K562 (cell line): ENCODE data around the gene DVL3. TPM values are rescaled to one million over a fixed set of nuclear protein-coding genes. Genes with fewer than 3 reads are reported as not detected.

ENCODE experiments used
- BRCA1 ChIP-seq, 2 experiments: fragments of 450-650 bp in 1 of 2; sonication (generic) in 1 of 2; formaldehyde crosslinking in 1 of 2; IDR thresholded peaks; 2 replicates each; pipeline versions ENCODE4 v1.5.0 to v1.6.1; 2017 to 2020; ENCODE audit warnings: mild to moderate bottlenecking in 1 of 2, missing genetic modification reagents in 1 of 2
- FOSL1 ChIP-seq: fragments of 200-800 bp; sonication (Bioruptor generic); conservative IDR thresholded peaks from 2 replicates; pipeline ENCODE4 v1.6.1; 2016; ENCODE audit warnings: missing genetic modification characterization, missing compliant biosample characterization
- HCFC1 ChIP-seq: IDR thresholded peaks from 2 replicates; pipeline ENCODE4 v1.6.1; 2012; ENCODE audit warnings: low read depth, low read length, improper control_type of control experiment
- MNT ChIP-seq, 2 experiments: fragments of 450-650 bp; conservative IDR thresholded peaks; 2 replicates each; pipeline ENCODE4 v1.6.1; 2017; ENCODE audit warnings: mild to moderate bottlenecking in 2 of 2, moderate library complexity in 2 of 2
- NFRKB ChIP-seq: fragments of 450-650 bp; IDR thresholded peaks from 2 replicates; pipeline ENCODE4 v1.6.1; 2016; ENCODE audit warnings: low read depth
- NR2F6 ChIP-seq: fragments of 450-650 bp; formaldehyde crosslinking; IDR thresholded peaks from 2 replicates; pipeline ENCODE4 v1.4.0; 2020; ENCODE audit warnings: mild to moderate bottlenecking
- RBM14 ChIP-seq: fragments of 200-400 bp; formaldehyde crosslinking; IDR thresholded peaks from 2 replicates; pipeline ENCODE4 v1.6.1; 2018; ENCODE audit warnings: low read depth, mild to moderate bottlenecking, low read length, moderate library complexity, borderline replicate concordance; ENCODE audit not compliant: insufficient read depth
- SNRNP70 ChIP-seq: fragments of 200-400 bp; formaldehyde crosslinking; optimal IDR thresholded peaks from 2 replicates; pipeline ENCODE3; 2017; ENCODE audit warnings: low read depth, low read length
- ZNF324 ChIP-seq: fragments of 250-450 bp; sonication (Bioruptor Pico); IDR thresholded peaks from 2 replicates; pipeline ENCODE4 v1.4.0; 2020; ENCODE audit warnings: mild to moderate bottlenecking
- ZNF407 ChIP-seq: fragments of 450-650 bp; IDR thresholded peaks from 2 replicates; pipeline ENCODE4 v1.6.1; 2016; ENCODE audit warnings: low read depth
- ZNF561 ChIP-seq: fragments of 450-650 bp; formaldehyde crosslinking; conservative IDR thresholded peaks from 2 replicates; pipeline ENCODE4 v1.4.0; 2020; ENCODE audit warnings: mild to moderate bottlenecking, moderate library complexity
- ZNF707 ChIP-seq: fragments of 250-450 bp; sonication (Bioruptor Pico); conservative IDR thresholded peaks from 2 replicates; pipeline ENCODE4 v1.8.0; 2022; ENCODE audit warnings: inconsistent platforms, mild to moderate bottlenecking, moderate library complexity
- ZNF75A ChIP-seq: fragments of 450-650 bp; formaldehyde crosslinking; IDR thresholded peaks from 2 replicates; pipeline ENCODE4 v1.4.0; 2020; ENCODE audit warnings: mild to moderate bottlenecking
- polyA plus RNA-seq, 8 experiments: library from polyadenylated mRNA; depleted of rRNA in 4 of 8; stranded (reverse) in 5 of 8; unstranded in 3 of 8; fragments of >200 nt; fragmentation: Nextera tagmentation in 2 of 8; fragmentation: Illumina TruSeq in 1 of 8; extraction: Ambion mirVana in 2 of 8; extraction: Trizol in 1 of 8; gene quantifications; 2 replicates each; pipeline versions ENCODE4 v1.2.1 to v1.2.3, GENCODE V29; 2011 to 2014; ENCODE audit warnings: inconsistent platforms in 1 of 8, missing spikeins in 1 of 8
- total RNA-seq, 7 experiments: library from RNA; depleted of rRNA in 6 of 7; stranded (reverse); fragments of >200 nt in 6 of 7; fragmentation: Illumina TruSeq in 2 of 7; extraction: Trizol in 2 of 7; gene quantifications; 2 replicates each; pipeline versions ENCODE4 v1.2.1 to v1.2.3, GENCODE V29; 2011 to 2021; ENCODE audit warnings: low replicate concordance in 1 of 7
- TF ChIP-seq, protein P1 (sequence below): sonication (generic); formaldehyde crosslinking; IDR thresholded peaks from 2 replicates; pipeline ENCODE4 v1.4.0; 2020; ENCODE audit warnings: mild to moderate bottlenecking, missing genetic modification reagents
- TF ChIP-seq, protein P2 (sequence below): sonication (generic); formaldehyde crosslinking; IDR thresholded peaks from 2 replicates; pipeline ENCODE4 v1.9.0; 2022; ENCODE audit warnings: mild to moderate bottlenecking, missing genetic modification reagents

The DVL3 gene
- total and polyA plus RNA-seq, 9 of the 15 experiments (the other 6 are each of a cell fraction or from before 2014, with no cell fraction given): 3.1 to 57.9 (median 20.1) TPM

DNA sequence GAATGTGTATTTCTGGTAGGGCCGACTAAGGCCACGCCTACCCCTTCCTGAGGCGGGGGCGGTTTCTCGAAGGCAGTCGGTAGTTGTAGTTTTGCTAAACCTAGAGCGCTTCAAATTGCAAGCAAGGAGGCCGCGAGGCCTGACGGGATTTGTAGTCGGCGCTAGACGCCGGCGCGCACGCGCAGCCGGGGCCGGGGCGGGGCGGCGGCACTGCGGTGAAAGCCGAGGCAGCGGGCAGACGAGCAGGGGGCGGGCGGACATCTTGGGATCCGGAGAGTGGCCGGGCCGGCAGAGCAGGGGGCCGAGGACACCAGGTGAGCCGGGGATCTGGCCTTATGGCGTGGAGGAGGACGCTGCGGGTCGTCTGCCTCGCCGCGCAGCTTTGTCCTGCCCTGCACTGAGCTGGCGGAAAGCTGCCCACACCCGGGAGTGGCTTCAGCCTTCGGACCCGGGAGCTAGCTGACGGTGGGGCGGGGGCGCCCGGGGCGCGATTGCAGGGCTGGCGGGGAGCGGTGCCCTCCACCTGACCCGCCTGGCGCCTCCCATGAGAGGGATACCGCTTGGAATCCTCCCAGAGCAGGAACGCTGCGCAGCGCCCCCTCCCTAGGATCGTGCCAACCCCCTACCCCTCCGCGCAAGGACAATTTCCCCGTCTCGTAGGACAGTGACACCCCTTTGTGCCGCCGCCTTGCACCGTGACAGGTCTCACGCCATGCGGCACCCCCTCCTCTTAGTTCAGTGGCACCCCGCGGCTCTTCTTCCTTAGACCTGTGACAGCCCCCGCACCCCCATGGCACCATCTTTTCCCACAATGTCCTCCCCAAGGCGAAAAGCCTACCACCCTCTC lies 19.7 kb downstream of the DVL3 start, which contains the start of gene AP2M1 (continued):
- TF ChIP-seq, protein P1, sequence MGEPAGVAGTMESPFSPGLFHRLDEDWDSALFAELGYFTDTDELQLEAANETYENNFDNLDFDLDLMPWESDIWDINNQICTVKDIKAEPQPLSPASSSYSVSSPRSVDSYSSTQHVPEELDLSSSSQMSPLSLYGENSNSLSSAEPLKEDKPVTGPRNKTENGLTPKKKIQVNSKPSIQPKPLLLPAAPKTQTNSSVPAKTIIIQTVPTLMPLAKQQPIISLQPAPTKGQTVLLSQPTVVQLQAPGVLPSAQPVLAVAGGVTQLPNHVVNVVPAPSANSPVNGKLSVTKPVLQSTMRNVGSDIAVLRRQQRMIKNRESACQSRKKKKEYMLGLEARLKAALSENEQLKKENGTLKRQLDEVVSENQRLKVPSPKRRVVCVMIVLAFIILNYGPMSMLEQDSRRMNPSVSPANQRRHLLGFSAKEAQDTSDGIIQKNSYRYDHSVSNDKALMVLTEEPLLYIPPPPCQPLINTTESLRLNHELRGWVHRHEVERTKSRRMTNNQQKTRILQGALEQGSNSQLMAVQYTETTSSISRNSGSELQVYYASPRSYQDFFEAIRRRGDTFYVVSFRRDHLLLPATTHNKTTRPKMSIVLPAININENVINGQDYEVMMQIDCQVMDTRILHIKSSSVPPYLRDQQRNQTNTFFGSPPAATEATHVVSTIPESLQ (CRISPR knock-in tag): no peak
- no peak for TF ChIP-seq ZNF407
- TF ChIP-seq NR2F6 (CRISPR knock-in tag): no peak
- TF ChIP-seq HCFC1: peak; percentile 98
- TF ChIP-seq ZNF561 (CRISPR knock-in tag): no peak
- TF ChIP-seq MNT (conservative IDR thresholded peaks at IDR 0.05): peak; percentile 40 to 66; a peak in 2 of 4 replicates
- no peak for TF ChIP-seq ZNF324 (CRISPR knock-in tag)
- TF ChIP-seq ZNF707 (CRISPR knock-in tag): no peak
- TF ChIP-seq RBM14: no peak
- no peak for TF ChIP-seq BRCA1 (IDR thresholded peaks at IDR 0.05)
- TF ChIP-seq BRCA1 (CRISPR knock-in tag; IDR thresholded peaks at IDR 0.05): no peak
- TF ChIP-seq NFRKB: peak; percentile 32; the same call in 1 of the 2 replicates
- TF ChIP-seq FOSL1 (tag): 0 out of 2 replicates have a peak, but pooled peaks have one; percentile 26
- no peak for TF ChIP-seq SNRNP70
- peak; percentile 21; the same call in 1 of the 2 replicates for TF ChIP-seq ZNF75A (CRISPR knock-in tag)
- TF ChIP-seq, protein P2, sequence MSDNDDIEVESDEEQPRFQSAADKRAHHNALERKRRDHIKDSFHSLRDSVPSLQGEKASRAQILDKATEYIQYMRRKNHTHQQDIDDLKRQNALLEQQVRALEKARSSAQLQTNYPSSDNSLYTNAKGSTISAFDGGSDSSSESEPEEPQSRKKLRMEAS (CRISPR knock-in tag): peak; percentile 48
